CD4-positive, CD25-positive, alpha-beta regulatory T cell (primary cell): ENCODE results near the gene PRR20A. TPM values are rescaled to one million over a fixed set of nuclear protein-coding genes. Genes with fewer than 3 reads are reported as not detected.
"Not testable (repeated sequence)": the region's sequence is repeated elsewhere in the genome, so short reads cannot be mapped to it uniquely, and the experiment has no call there.

Experiments
- ATAC-seq, 2 donors: fragments of 150-1000 bp; cut with Tn5 transposase; one replicate each; pipeline ENCODE4 v1.10.0; 2021; ENCODE audit warnings: low read depth in 2 of 2, moderate number of reproducible peaks in 2 of 2, moderate library complexity in 1 of 2
- DNase-seq, 3 donors: peaks; one replicate each; pipeline versions ENCODE4 v3.0.0 to v3.0.0-alpha.2; 2012 to 2022; ENCODE audit warnings: mixed read lengths in 1 of 3
- H3K27ac ChIP-seq: one replicate; pipeline ENCODE4 v1.7.0; 2013; ENCODE audit warnings: mild to moderate bottlenecking, low read length; ENCODE audit not compliant: insufficient read depth, poor library complexity, severe bottlenecking
- H3K27me3 ChIP-seq: one replicate; pipeline ENCODE4 v1.7.0; 2013; ENCODE audit warnings: low read length; ENCODE audit not compliant: control insufficient read depth, insufficient read depth
- H3K36me3 ChIP-seq: one replicate; pipeline ENCODE4 v1.7.0; 2013; ENCODE audit warnings: mild to moderate bottlenecking, low read length, moderate library complexity; ENCODE audit not compliant: control insufficient read depth, insufficient read depth
- H3K4me1 ChIP-seq: 2 replicates; pipeline ENCODE4 v1.7.0; 2013; ENCODE audit warnings: mild to moderate bottlenecking, low read length; ENCODE audit not compliant: insufficient read depth, control insufficient read depth, poor library complexity, severe bottlenecking
- H3K4me3 ChIP-seq: one replicate; pipeline ENCODE4 v1.7.0; 2013; ENCODE audit warnings: low read depth, mild to moderate bottlenecking, low read length, moderate library complexity
- H3K9me3 ChIP-seq, 2 experiments: 1 replicate in 1 of 2; 2 replicates in 1 of 2; pipeline ENCODE4 v1.7.0; 2013; ENCODE audit warnings: low read length in 2 of 2, mild to moderate bottlenecking in 1 of 2, moderate library complexity in 1 of 2; ENCODE audit not compliant: control insufficient read depth in 2 of 2
- H3K27ac Mint-ChIP-seq, 3 donors: one replicate each; pipeline ENCODE4 v1.8.0; 2020 to 2022; ENCODE audit warnings: mild to moderate bottlenecking in 3 of 3, mixed read lengths in 3 of 3, moderate library complexity in 2 of 3
- H3K27me3 Mint-ChIP-seq: one replicate; pipeline ENCODE4 v1.8.0; 2022; ENCODE audit warnings: mild to moderate bottlenecking, mixed read lengths
- H3K36me3 Mint-ChIP-seq: one replicate; pipeline ENCODE4 v1.8.0; 2020; ENCODE audit warnings: mixed read lengths
- H3K4me1 Mint-ChIP-seq, 4 donors: one replicate each; pipeline ENCODE4 v1.8.0; 2020 to 2022; ENCODE audit warnings: mixed read lengths in 4 of 4, mild to moderate bottlenecking in 1 of 4
- H3K4me3 Mint-ChIP-seq, 4 donors: one replicate each; pipeline ENCODE4 v1.8.0; 2020 to 2022; ENCODE audit warnings: mild to moderate bottlenecking in 4 of 4, mixed read lengths in 4 of 4, moderate library complexity in 3 of 4
- H3K9me3 Mint-ChIP-seq, 7 donors: one replicate each; pipeline ENCODE4 v1.8.0; 2020 to 2022; ENCODE audit warnings: mixed read lengths in 7 of 7, mild to moderate bottlenecking in 3 of 7, moderate library complexity in 2 of 7
- polyA plus RNA-seq, 4 donors: library from polyadenylated mRNA; unstranded; fragments of 300-500 nt; fragmentation: Illumina TruSeq; gene quantifications; one replicate each; pipeline ENCODE4 v1.2.3, GENCODE V29; 2021
- total RNA-seq: library from RNA; stranded (reverse); gene quantifications from one replicate; pipeline ENCODE4 v1.2.3, GENCODE V29; 2022

PRR20A gene
- total and polyA plus RNA-seq, 5 donors from 2014 or later: not detected

GRCh38 chr13:57147188-57147587 is 6.5 kb downstream of the PRR20A start, which contains the start of gene PRR20B:
Gene PRR20B (plus strand): TSS chr13:57147488. CDS start chr13:57147875, 387 bp downstream.
- H3K27ac ChIP-seq, H3K36me3 Mint-ChIP-seq, H3K36me3 ChIP-seq, H3K9me3 Mint-ChIP-seq, H3K27me3 ChIP-seq, H3K4me1 ChIP-seq, H3K27me3 Mint-ChIP-seq, H3K9me3 ChIP-seq, DNase-seq, H3K4me3 ChIP-seq, H3K4me3 Mint-ChIP-seq, ATAC-seq, H3K27ac Mint-ChIP-seq, H3K4me1 Mint-ChIP-seq: not testable (repeated sequence)

- H3K4me1 ChIP-seq, H3K4me3 Mint-ChIP-seq, H3K27ac Mint-ChIP-seq, H3K27ac ChIP-seq, H3K36me3 Mint-ChIP-seq, H3K36me3 ChIP-seq, H3K9me3 ChIP-seq, H3K27me3 Mint-ChIP-seq, ATAC-seq, H3K9me3 Mint-ChIP-seq, DNase-seq, H3K4me1 Mint-ChIP-seq, H3K4me3 ChIP-seq, H3K27me3 ChIP-seq: not testable (repeated sequence)
Measured at GRCh38 chr13:57148106-57148505, 7.4 kb downstream of the PRR20A start.

GRCh38 chr13:57153761-57154160 is 13.0 kb downstream of the PRR20A start, which contains the start of gene PRR20C:
Gene PRR20C (plus strand): TSS chr13:57154061. CDS start chr13:57154448, 387 bp downstream.
- H3K4me3 Mint-ChIP-seq, H3K27me3 ChIP-seq, DNase-seq, H3K9me3 Mint-ChIP-seq, H3K4me1 ChIP-seq, H3K27me3 Mint-ChIP-seq, H3K4me1 Mint-ChIP-seq, H3K36me3 Mint-ChIP-seq, H3K4me3 ChIP-seq, ATAC-seq, H3K27ac Mint-ChIP-seq, H3K27ac ChIP-seq, H3K36me3 ChIP-seq, H3K9me3 ChIP-seq: not testable (repeated sequence)

- H3K4me3 Mint-ChIP-seq, H3K9me3 ChIP-seq, ATAC-seq, H3K27ac ChIP-seq, DNase-seq, H3K27me3 ChIP-seq, H3K9me3 Mint-ChIP-seq, H3K4me1 Mint-ChIP-seq, H3K27me3 Mint-ChIP-seq, H3K4me1 ChIP-seq, H3K36me3 ChIP-seq, H3K27ac Mint-ChIP-seq, H3K4me3 ChIP-seq, H3K36me3 Mint-ChIP-seq: not testable (repeated sequence)
Measured at GRCh38 chr13:57160332-57160731, 19.6 kb downstream of the PRR20A start, which contains the start of gene PRR20D. Gene PRR20D (plus strand): TSS chr13:57160632. CDS start chr13:57161019, 387 bp downstream.

- H3K4me3 ChIP-seq, H3K27me3 ChIP-seq, H3K36me3 ChIP-seq, H3K4me3 Mint-ChIP-seq, H3K4me1 Mint-ChIP-seq, H3K9me3 ChIP-seq, H3K27me3 Mint-ChIP-seq, H3K9me3 Mint-ChIP-seq, H3K27ac Mint-ChIP-seq, DNase-seq, ATAC-seq, H3K27ac ChIP-seq, H3K4me1 ChIP-seq, H3K36me3 Mint-ChIP-seq: not testable (repeated sequence)
Measured at GRCh38 chr13:57166897-57167296, 26.2 kb downstream of the PRR20A start, which contains the start of gene PRR20E. Gene PRR20E (plus strand): TSS chr13:57167197. CDS start chr13:57167584, 387 bp downstream.

- no peak for ATAC-seq
- Histone ChIP-seq H3K27me3 (no peaks in the 10 kb centered on the region), H3K9me3 (peaks cover 0 to 2% of the 10 kb centered on the region in 2 experiments), H3K4me3 (no peak overlapping the region), H3K36me3 (no peaks in the 10 kb centered on the region), H3K27ac (no peak overlapping the region), H3K4me1 (no peaks in the 10 kb centered on the region)
- no peak overlapping the region for H3K27ac Mint-ChIP-seq
- no peak overlapping the region for H3K4me3 Mint-ChIP-seq
- no peaks in the 10 kb centered on the region for H3K27me3 Mint-ChIP-seq
- no peaks in the 10 kb centered on the region for H3K36me3 Mint-ChIP-seq
- no peaks in the 10 kb centered on the region for H3K4me1 Mint-ChIP-seq
- DNase-seq: no peak
- H3K9me3 Mint-ChIP-seq: peaks cover 0 to 26% (median 4%) of the 10 kb centered on the region in 7 donors
Measured at GRCh38 chr13:57191667-57192066, 50.9 kb downstream of the PRR20A start.

Other genes with a start within 250 kb of the PRR20A start
- gene PRR20B, start 6.6 kb downstream of the PRR20A start, total RNA-seq: not detected
- not detected for gene PRR20B, start 6.6 kb downstream of the PRR20A start, polyA plus RNA-seq
- not detected for gene PRR20C, start 13.1 kb downstream of the PRR20A start, total RNA-seq
- not detected for gene PRR20C, start 13.1 kb downstream of the PRR20A start, polyA plus RNA-seq
- gene PRR20D, start 19.7 kb downstream of the PRR20A start, total RNA-seq: not detected
- not detected for gene PRR20D, start 19.7 kb downstream of the PRR20A start, polyA plus RNA-seq
- gene PRR20E, start 26.3 kb downstream of the PRR20A start, total RNA-seq: not detected
- not detected for gene PRR20E, start 26.3 kb downstream of the PRR20A start, polyA plus RNA-seq